HG02970 (cell line): ENCODE data around the gene ANKRD44.

Experiments used
- ATAC-seq: cut with Tn5 transposase; IDR thresholded peaks from one replicate; pipeline ENCODE4 v1.9.1; 2021; ENCODE audit warnings: mild to moderate bottlenecking, moderate library complexity, moderate number of reproducible peaks; ENCODE audit not compliant: unreplicated experiment, low FRiP score

Gene ANKRD44

GRCh38 chr2:197265924-197266323 lies 44.7 kb downstream of the ANKRD44 start:
- no peak for ATAC-seq

- ATAC-seq: no peak
Measured at GRCh38 chr2:197265036-197265435, 45.5 kb downstream of the ANKRD44 start.

- ATAC-seq: no peak
Measured at GRCh38 chr2:197264332-197264731, 46.2 kb downstream of the ANKRD44 start.

- no peak for ATAC-seq
Measured at GRCh38 chr2:197263077-197263476, 47.5 kb downstream of the ANKRD44 start.

GRCh38 chr2:197261808-197262226 lies 48.8 kb downstream of the ANKRD44 start:
- peak; percentile 46 for ATAC-seq

GRCh38 chr2:197259470-197259999 lies 51.0 kb downstream of the ANKRD44 start:
- ATAC-seq: no peak

GRCh38 chr2:197258580-197258979 lies 52.0 kb downstream of the ANKRD44 start:
- ATAC-seq: no peak

GRCh38 chr2:197256547-197257170 lies 53.9 kb downstream of the ANKRD44 start:
- ATAC-seq: no peak

GRCh38 chr2:197256021-197256420 lies 54.6 kb downstream of the ANKRD44 start:
- ATAC-seq: no peak

- peak; percentile 90 for ATAC-seq
Measured at GRCh38 chr2:197255543-197255942, 55.0 kb downstream of the ANKRD44 start.

GRCh38 chr2:197254776-197255530 lies 55.6 kb downstream of the ANKRD44 start:
- peak; percentile 12 for ATAC-seq

GRCh38 chr2:197251576-197251975 lies 59.0 kb downstream of the ANKRD44 start:
- no peak for ATAC-seq

- ATAC-seq: no peak
Measured at GRCh38 chr2:197251163-197251562, 59.4 kb downstream of the ANKRD44 start.

GRCh38 chr2:197250084-197250397 lies 60.5 kb downstream of the ANKRD44 start:
- no peak for ATAC-seq

GRCh38 chr2:197249381-197250083 lies 61.0 kb downstream of the ANKRD44 start:
- no peak for ATAC-seq

GRCh38 chr2:197248623-197249022 lies 62.0 kb downstream of the ANKRD44 start:
- no peak for ATAC-seq

GRCh38 chr2:197248001-197248401 lies 62.6 kb downstream of the ANKRD44 start:
- ATAC-seq: no peak

- no peak for ATAC-seq
Measured at GRCh38 chr2:197247083-197247482, 63.5 kb downstream of the ANKRD44 start.

- ATAC-seq: no peak
Measured at GRCh38 chr2:197245829-197246804, 64.5 kb downstream of the ANKRD44 start.

GRCh38 chr2:197244349-197244748 lies 66.2 kb downstream of the ANKRD44 start:
- ATAC-seq: no peak
